ENCODE measurements around the gene PGLYRP2. TPM values are rescaled to one million over a fixed set of nuclear protein-coding genes. Genes with fewer than 3 reads are reported as not detected.
A peak's percentile ranks its signal among the peaks of the same experiment; 100 is the strongest.

PGLYRP2 gene
- total and polyA plus RNA-seq, 2 donors (not counting 1 experiment from before 2014, with no cell fraction given): not detected

- Histone ChIP-seq H3K27ac (ENCODE audit: insufficient read depth, low read length) (no peak overlapping the region), H3K79me2 (ENCODE audit: control insufficient read depth, insufficient read depth, low read length) (no peaks in the 10 kb centered on the region), H3K36me3 (ENCODE audit: control insufficient read depth, insufficient read depth, low read length) (no peaks in the 10 kb centered on the region), H3K27me3 (ENCODE audit: control insufficient read depth, insufficient read depth, low read length) (no peaks in the 10 kb centered on the region), H3K4me2 (ENCODE audit: extremely low read depth, insufficient read depth, low read length) (peak overlapping the region; percentile 75), H2AFZ (ENCODE audit: low read length) (peak overlapping the region; percentile 20), H4K20me1 (ENCODE audit: control insufficient read depth, extremely low read depth, insufficient read depth, low read length) (no peaks in the 10 kb centered on the region), H3K9ac (ENCODE audit: insufficient read depth, low read length) (peak overlapping the region; percentile 53), H3K9me3 (ENCODE audit: control insufficient read depth, insufficient read depth, low read depth, low read length) (no peaks in the 10 kb centered on the region), H3K4me1 (ENCODE audit: control insufficient read depth, extremely low read depth, insufficient read depth, low read length) (peaks cover 7% of the 10 kb centered on the region), H3K4me3 (replicated peaks in 1 of 4; ENCODE audit: control extremely low read depth in 1 of 4, insufficient read depth in 1 of 4, low read depth in 3 of 4, low read length in 4 of 4) (peak overlapping the region; percentile 51 to 74 (median 61))
- no peak for TF ChIP-seq EZH2 (IDR thresholded peaks at IDR 0.05; ENCODE audit: low read length, missing control alignments)
- TF ChIP-seq CTCF (conservative IDR thresholded peaks at IDR 0.05 in 1 of 2, IDR thresholded peaks at IDR 0.05 in 1 of 2; ENCODE audit: low read depth in 1 of 2, low read length in 2 of 2): no peak
- DNase-seq (ENCODE audit: low read depth in 2 of 2): peak in 1 of 2 donors; percentile 14
These were observed 30.3 kb downstream of the PGLYRP2 start for GRCh38 chr19:15448778-15449619.

DNA sequence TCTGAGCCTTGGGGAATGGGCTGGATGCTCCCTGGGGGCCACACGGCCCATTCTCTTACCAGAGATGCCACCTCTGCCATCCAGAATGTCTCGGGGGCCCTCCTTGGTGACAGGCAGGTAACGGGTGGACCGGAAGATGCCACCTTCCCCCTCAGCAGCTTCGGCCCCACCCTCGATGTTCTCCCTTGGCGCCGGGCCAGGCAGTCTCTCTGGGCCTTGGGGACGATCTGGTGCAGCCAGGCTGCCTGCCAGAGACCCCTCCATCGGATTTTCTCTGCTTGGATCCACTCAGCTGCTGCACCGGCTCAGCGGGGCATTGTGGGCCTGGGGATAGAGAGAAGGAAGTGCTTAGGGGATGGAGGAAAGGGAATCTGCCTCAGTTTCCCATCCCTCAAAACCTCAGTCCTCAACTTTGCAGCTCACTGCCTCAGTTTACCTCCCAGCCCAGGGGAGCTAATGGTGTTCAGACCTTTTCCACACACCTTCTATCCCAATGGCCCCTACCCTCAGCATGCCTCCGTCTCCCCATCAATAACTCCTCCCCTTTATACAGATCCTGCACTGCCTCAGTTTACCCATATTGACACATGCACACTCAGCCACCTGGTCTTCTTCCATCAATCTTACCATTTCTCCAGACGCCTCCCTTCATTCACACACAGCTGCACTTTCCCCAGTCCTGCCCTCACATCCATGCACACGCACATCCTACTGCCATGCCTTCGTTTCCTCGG is 31.1 kb downstream of the PGLYRP2 start:
- Histone ChIP-seq H3K9me3 (ENCODE audit: control insufficient read depth, insufficient read depth, low read depth, low read length) (no peaks in the 10 kb centered on the region), H3K27ac (ENCODE audit: insufficient read depth, low read length) (no peak overlapping the region), H3K36me3 (ENCODE audit: control insufficient read depth, insufficient read depth, low read length) (no peaks in the 10 kb centered on the region), H3K9ac (ENCODE audit: insufficient read depth, low read length) (no peak overlapping the region), H3K4me1 (ENCODE audit: control insufficient read depth, extremely low read depth, insufficient read depth, low read length) (peaks cover 7% of the 10 kb centered on the region), H2AFZ (ENCODE audit: low read length) (no peak overlapping the region), H4K20me1 (ENCODE audit: control insufficient read depth, extremely low read depth, insufficient read depth, low read length) (no peaks in the 10 kb centered on the region), H3K79me2 (ENCODE audit: control insufficient read depth, insufficient read depth, low read length) (no peaks in the 10 kb centered on the region), H3K4me2 (ENCODE audit: extremely low read depth, insufficient read depth, low read length) (no peak overlapping the region), H3K27me3 (ENCODE audit: control insufficient read depth, insufficient read depth, low read length) (no peaks in the 10 kb centered on the region), H3K4me3 (replicated peaks in 1 of 4; ENCODE audit: control extremely low read depth in 1 of 4, insufficient read depth in 1 of 4, low read depth in 3 of 4, low read length in 4 of 4) (peak overlapping the region in 2 of 4 experiments; percentile 60 to 74)
- DNase-seq (ENCODE audit: low read depth in 2 of 2): no peak
- no peak for TF ChIP-seq EZH2 (IDR thresholded peaks at IDR 0.05; ENCODE audit: low read length, missing control alignments)
- no peak for TF ChIP-seq CTCF (conservative IDR thresholded peaks at IDR 0.05 in 1 of 2, IDR thresholded peaks at IDR 0.05 in 1 of 2; ENCODE audit: low read depth in 1 of 2, low read length in 2 of 2)

DNA sequence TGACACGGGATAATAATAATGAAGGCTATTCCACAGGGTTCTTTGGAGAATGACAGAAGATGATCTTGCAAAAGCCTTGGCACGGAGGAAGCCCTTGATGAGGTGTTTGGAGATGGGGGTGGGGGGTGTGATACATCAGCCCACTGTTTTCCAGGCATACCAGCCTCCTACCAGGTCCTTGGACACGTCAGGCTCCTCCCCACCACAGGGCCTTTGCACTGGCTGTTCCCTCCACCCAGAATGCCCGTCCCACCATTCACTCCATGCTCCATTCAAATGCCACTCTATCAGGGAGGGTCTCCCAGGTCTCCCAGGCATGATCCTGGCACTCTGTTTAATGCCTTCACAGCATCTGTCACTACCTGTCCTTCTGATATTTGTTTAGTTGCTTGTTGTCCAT is 32.2 kb downstream of the PGLYRP2 start:
- Histone ChIP-seq H4K20me1 (ENCODE audit: control insufficient read depth, extremely low read depth, insufficient read depth, low read length) (no peaks in the 10 kb centered on the region), H3K4me1 (ENCODE audit: control insufficient read depth, extremely low read depth, insufficient read depth, low read length) (no peaks in the 10 kb centered on the region), H3K4me2 (ENCODE audit: extremely low read depth, insufficient read depth, low read length) (no peak overlapping the region), H2AFZ (ENCODE audit: low read length) (no peak overlapping the region), H3K9ac (ENCODE audit: insufficient read depth, low read length) (no peak overlapping the region), H3K27ac (ENCODE audit: insufficient read depth, low read length) (no peak overlapping the region), H3K36me3 (ENCODE audit: control insufficient read depth, insufficient read depth, low read length) (no peaks in the 10 kb centered on the region), H3K4me3 (replicated peaks in 1 of 4; ENCODE audit: control extremely low read depth in 1 of 4, insufficient read depth in 1 of 4, low read depth in 3 of 4, low read length in 4 of 4) (no peak overlapping the region), H3K27me3 (ENCODE audit: control insufficient read depth, insufficient read depth, low read length) (no peaks in the 10 kb centered on the region), H3K79me2 (ENCODE audit: control insufficient read depth, insufficient read depth, low read length) (no peaks in the 10 kb centered on the region), H3K9me3 (ENCODE audit: control insufficient read depth, insufficient read depth, low read depth, low read length) (no peaks in the 10 kb centered on the region)
- DNase-seq (ENCODE audit: low read depth in 2 of 2): no peak
- no peak for TF ChIP-seq CTCF (conservative IDR thresholded peaks at IDR 0.05 in 1 of 2, IDR thresholded peaks at IDR 0.05 in 1 of 2; ENCODE audit: low read depth in 1 of 2, low read length in 2 of 2)
- no peak for TF ChIP-seq EZH2 (IDR thresholded peaks at IDR 0.05; ENCODE audit: low read length, missing control alignments)

Measured in fibroblast of lung (primary cell).